Stimulated activated effector memory CD8-positive, alpha-beta T cell treated with anti-CD3 and anti-CD28 coated beads, Interleukin-12 subunit alpha, Interleukin-12 subunit beta, amount 100 ng/mL, for 72 hours (primary cell): ENCODE results near the gene ZBTB14.

Experiments
- ATAC-seq: fragments of 150-1000 bp; cut with Tn5 transposase; 2 replicates; pipeline ENCODE4 v1.10.0; 2021
- DNase-seq, 2 donors: peaks; one replicate each; pipeline ENCODE4 v3.0.0; 2021 to 2022; ENCODE audit warnings: low spot score in 2 of 2
- H3K27ac Mint-ChIP-seq: one replicate; pipeline ENCODE4 v1.8.0; 2022; ENCODE audit warnings: mild to moderate bottlenecking, mixed read lengths
- H3K36me3 Mint-ChIP-seq: one replicate; pipeline ENCODE4 v1.8.0; 2022; ENCODE audit warnings: mild to moderate bottlenecking, mixed read lengths
- H3K4me1 Mint-ChIP-seq: one replicate; pipeline ENCODE4 v1.8.0; 2022; ENCODE audit warnings: mixed read lengths
- H3K4me3 Mint-ChIP-seq: one replicate; pipeline ENCODE4 v1.8.0; 2022; ENCODE audit warnings: mild to moderate bottlenecking, mixed read lengths
- H3K9me3 Mint-ChIP-seq: one replicate; pipeline ENCODE4 v1.8.0; 2022; ENCODE audit warnings: mixed read lengths

Gene ZBTB14

DNA sequence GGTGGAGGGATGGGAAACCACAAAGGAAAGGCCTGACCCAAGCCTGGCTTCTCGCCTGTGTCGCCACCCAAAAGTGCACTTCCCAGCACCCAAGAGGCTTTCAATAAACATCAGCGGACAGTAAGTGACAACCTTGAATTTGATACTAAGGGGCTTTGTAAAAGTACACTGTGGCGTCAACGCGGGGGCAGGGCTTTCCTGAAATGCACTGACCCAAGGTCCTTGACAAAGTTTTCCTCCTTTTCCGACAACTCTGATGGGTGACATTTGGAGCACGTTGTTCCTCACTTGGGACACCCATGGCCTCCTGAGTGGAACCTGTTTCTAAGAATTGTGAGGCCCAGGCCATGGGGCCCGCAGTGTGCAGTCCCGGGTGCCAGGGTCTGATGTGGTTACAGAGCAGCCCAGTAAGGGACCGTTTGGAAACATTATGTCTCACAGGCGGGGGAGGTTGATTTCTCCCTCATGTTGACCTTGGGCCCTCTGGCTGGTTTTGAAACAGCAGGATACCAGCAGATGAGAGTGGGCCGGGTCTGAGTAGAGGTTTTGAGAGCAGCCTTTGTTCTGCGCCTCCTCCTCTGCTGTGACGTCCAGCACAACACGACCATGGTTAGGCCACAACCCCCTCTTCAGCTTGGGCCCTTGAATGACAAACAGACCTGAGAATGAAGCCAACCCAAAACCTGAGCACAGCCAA is 2.8 kb upstream of the ZBTB14 start:
- Mint-ChIP-seq H3K4me1 (peaks cover 19% of the 10 kb centered on the region), H3K4me3 (no peak overlapping the region), H3K9me3 (no peaks in the 10 kb centered on the region), H3K36me3 (peaks cover 16% of the 10 kb centered on the region), H3K27ac (no peak overlapping the region)
- DNase-seq (no peak), ATAC-seq (no peak)

DNA sequence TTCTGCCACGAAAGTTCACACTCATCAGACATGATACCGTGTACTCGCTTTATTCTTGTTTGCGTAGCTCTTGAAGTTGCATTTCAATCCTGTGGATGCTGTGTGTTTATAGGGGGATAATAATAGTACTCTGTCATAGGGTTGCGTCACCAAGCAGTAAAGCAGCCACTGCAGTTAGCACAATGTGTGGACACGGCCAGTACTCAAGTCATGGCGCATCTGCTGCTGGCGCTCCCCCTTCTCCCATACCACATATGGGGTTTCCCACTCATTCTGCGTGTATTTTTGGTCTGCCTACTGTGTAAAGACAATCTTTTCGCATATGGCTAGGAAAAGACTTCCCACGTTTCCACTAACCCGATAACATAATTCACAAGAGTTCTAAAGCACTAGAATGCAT is 2.1 kb upstream of the ZBTB14 start:
- peaks cover 19% of the 10 kb centered on the region for H3K4me1 Mint-ChIP-seq
- no peak overlapping the region for H3K27ac Mint-ChIP-seq
- peaks cover 17% of the 10 kb centered on the region for H3K36me3 Mint-ChIP-seq
- DNase-seq (no peak), ATAC-seq (no peak)
- H3K4me3 Mint-ChIP-seq: no peak overlapping the region
- no peaks in the 10 kb centered on the region for H3K9me3 Mint-ChIP-seq

DNA sequence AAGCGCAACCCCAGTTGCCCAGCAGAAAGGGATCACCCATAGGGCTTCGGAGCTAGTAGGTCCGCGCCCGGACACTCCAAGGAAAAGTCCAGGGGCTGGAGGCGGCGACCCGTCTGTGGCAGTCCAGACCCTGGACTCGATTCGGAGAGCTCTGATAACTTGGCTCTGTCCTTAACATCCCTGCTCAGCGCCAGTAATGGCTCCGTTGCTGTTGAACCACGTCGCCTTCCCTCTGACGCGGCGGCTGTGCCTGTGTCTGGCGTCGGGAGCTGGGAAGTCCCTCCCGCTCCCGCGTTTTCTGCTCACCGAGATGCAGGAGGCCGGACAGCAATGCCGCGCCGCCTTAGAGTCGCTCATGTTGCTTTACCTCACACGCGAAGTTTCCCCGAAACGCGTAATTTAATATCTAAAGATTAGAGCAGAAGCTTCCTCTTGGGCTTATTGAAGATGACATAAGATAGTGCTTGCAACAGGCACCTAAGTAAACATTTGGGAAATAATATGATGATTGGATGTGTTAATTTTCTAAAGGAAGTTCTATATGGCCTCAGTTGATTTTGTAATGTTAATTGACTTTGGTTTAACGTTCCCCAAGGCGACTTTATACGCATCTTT is 1.3 kb upstream of the ZBTB14 start:
- H3K4me3 Mint-ChIP-seq: peak overlapping the region; percentile 90
- peak overlapping the region; percentile 95 for H3K27ac Mint-ChIP-seq
- peak; percentile 35 to 79 for DNase-seq
- H3K9me3 Mint-ChIP-seq: no peaks in the 10 kb centered on the region
- ATAC-seq: peak; percentile 20
- H3K4me1 Mint-ChIP-seq: peaks cover 19% of the 10 kb centered on the region
- H3K36me3 Mint-ChIP-seq: peaks cover 24% of the 10 kb centered on the region

DNA sequence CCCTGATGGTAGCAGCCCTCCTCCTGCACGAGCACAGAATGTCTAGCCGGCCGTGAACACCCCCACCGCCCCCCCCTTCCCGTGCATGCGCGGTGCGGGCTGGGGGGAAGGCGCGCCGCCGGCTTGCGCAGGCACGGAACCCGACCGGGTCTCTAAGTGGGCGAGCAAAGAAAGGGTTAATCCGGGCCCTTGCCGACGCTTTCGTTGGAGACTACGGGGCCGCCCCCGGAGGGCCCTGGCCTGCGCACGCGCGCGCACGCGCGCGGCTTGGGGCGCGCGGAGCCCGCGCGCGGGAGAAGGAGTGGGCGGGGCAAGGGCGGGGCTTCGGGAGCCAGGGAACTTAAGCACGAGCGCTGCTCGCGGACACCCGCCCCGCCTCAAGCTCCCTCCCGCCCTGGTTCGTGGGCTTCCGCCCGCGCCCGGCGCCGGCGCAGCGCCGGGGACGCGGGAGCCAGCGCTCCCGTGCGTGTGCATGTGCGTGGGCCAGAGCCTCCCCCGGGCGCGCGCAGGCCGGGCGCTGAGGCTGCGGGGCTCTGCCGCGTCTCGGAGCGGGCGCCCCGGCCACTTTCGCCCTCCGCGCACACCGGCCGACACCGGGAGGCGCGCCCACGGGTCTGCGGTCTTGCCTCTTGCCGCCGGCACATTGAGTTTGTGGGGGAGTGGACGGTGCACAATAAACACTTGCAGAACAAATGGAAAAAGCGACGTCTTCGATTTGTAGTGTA is 617 bp upstream of the ZBTB14 start:
- ATAC-seq (peak; percentile 83), DNase-seq (peak; percentile 77 to 94)
- Mint-ChIP-seq H3K4me3 (peak overlapping the region; percentile 90), H3K27ac (peak overlapping the region; percentile 95), H3K9me3 (no peaks in the 10 kb centered on the region), H3K4me1 (peaks cover 19% of the 10 kb centered on the region), H3K36me3 (peaks cover 31% of the 10 kb centered on the region)

DNA sequence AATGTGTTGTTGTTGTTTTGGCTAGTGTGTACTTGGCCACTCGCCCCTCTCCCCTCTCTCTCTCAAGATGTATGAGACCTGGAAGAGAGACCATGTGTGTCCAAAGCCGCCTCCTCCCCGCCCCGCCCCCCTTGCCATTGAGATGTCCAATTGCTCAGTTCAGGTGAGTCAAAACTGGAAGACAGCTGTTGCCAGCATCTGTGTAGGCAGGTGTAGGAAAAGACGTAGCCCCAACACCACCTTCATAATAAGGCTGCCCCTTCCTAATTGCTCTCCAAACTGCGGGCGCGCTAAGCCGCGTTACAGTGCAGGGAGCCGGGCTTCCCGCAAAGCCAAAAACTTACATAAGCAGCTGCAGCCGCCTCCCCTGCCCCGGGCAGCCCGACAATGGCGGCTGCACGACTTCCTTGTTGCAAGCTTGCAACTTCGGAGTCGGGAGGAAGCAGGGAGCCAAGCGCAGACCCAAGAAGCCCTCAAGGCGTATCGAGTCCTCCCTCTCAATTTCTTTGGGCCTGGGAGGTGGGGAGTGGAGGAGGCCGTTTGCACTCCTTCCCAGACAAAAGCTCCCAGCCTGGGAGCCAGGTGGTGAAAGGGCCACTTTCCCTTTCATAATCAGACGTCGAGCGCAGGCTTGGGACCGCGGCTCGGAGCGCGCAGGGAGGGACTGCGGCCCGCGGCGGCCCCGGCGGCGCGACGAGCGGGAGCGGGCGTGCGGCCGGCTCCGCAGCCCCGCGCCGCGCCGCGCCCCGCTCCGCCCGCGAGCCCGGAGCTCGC is 882 bp downstream of the ZBTB14 start:
- ATAC-seq (peak; percentile 14), DNase-seq (peak; percentile 39 to 80)
- Mint-ChIP-seq H3K27ac (peak overlapping the region; percentile 92), H3K9me3 (no peaks in the 10 kb centered on the region), H3K4me3 (peak overlapping the region; percentile 79), H3K36me3 (peaks cover 46% of the 10 kb centered on the region), H3K4me1 (peaks cover 19% of the 10 kb centered on the region)

DNA sequence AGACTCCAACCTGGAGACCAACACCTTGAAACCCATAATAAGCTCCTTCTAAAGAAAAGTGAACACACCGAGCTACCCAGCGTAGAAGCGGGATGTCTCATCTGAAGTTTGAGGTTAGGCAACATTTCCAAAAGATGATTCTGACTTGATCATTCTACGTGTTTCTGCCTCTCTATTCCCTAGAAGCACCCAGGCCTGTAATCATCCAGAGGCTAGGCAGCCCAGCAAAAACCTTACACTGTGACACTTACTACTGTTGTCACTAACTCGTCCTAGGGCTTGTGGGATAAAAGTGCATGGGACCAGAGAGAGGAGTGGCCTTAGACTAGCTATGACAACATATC is 1.4 kb downstream of the ZBTB14 start:
- Mint-ChIP-seq H3K9me3 (no peaks in the 10 kb centered on the region), H3K4me3 (peak overlapping the region; percentile 79), H3K36me3 (peaks cover 46% of the 10 kb centered on the region), H3K4me1 (peaks cover 19% of the 10 kb centered on the region), H3K27ac (peak overlapping the region; percentile 92)
- ATAC-seq (peak; percentile 1), DNase-seq (no peak)

DNA sequence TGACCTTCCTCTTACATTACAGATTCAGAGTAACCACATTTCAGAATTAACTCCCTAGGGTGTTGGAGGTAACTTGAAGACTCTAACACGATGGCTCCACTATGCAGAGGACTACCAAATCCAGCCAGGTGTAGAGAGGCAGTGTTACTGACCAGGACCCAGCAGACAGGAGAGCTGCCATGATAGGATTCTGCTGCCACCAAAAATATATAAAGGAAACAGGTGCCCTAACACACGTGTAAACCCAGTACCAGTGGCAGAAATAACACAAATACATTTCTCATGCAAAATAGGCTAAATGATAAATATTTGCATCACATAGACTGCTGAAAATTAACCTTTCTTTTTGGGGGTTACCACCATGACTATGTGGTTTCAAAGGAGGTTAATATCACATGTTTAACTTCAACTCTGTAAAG is 7.0 kb downstream of the ZBTB14 start:
- H3K9me3 Mint-ChIP-seq: no peaks in the 10 kb centered on the region
- peaks cover 40% of the 10 kb centered on the region for H3K36me3 Mint-ChIP-seq
- no peak overlapping the region for H3K4me3 Mint-ChIP-seq
- peaks cover 13% of the 10 kb centered on the region for H3K4me1 Mint-ChIP-seq
- H3K27ac Mint-ChIP-seq: no peak overlapping the region
- no peak for DNase-seq
- ATAC-seq: no peak

DNA sequence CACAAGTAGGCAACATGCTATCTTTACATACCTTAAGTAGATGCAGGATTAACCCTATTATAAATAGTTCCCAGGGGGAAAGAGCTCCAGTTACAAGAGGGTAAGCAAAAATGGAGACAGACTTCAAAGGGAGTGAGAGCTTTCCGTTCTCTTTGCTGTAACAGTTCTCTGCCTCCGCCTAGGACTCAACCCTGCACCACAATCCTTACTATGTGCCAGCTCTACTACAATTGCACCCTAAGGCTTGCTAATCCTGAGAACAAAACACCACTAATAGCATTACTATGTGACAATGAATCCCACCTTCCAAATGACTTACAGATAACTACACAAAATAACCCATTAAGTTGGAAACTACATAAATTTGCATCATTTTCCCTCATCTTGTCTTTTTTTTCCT is 7.7 kb downstream of the ZBTB14 start:
- H3K9me3 Mint-ChIP-seq: no peaks in the 10 kb centered on the region
- peaks cover 40% of the 10 kb centered on the region for H3K36me3 Mint-ChIP-seq
- ATAC-seq (no peak), DNase-seq (no peak)
- H3K4me3 Mint-ChIP-seq: no peak overlapping the region
- no peak overlapping the region for H3K27ac Mint-ChIP-seq
- peaks cover 16% of the 10 kb centered on the region for H3K4me1 Mint-ChIP-seq

DNA sequence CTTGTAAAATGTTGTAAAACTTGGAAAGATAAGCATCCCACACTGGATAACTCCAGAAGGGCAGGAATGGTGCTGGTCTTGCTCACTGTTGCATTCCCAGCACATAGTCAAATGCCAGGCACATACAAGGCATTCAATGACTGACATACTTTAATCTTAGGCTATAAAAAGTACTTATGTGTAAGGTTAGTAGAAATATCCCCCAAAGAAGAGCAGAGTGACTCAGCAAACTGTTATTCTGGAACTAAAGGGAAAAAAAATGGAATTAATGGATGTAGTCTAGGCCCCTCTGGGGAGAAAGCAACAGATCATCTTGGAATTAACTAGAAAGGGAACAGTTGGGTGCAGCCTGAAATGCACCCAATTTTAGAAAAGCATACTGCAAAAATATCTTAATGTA is 9.0 kb downstream of the ZBTB14 start:
- Mint-ChIP-seq H3K4me3 (no peak overlapping the region), H3K36me3 (peaks cover 28% of the 10 kb centered on the region), H3K9me3 (no peaks in the 10 kb centered on the region), H3K4me1 (peaks cover 20% of the 10 kb centered on the region), H3K27ac (no peak overlapping the region)
- ATAC-seq (no peak), DNase-seq (no peak)

DNA sequence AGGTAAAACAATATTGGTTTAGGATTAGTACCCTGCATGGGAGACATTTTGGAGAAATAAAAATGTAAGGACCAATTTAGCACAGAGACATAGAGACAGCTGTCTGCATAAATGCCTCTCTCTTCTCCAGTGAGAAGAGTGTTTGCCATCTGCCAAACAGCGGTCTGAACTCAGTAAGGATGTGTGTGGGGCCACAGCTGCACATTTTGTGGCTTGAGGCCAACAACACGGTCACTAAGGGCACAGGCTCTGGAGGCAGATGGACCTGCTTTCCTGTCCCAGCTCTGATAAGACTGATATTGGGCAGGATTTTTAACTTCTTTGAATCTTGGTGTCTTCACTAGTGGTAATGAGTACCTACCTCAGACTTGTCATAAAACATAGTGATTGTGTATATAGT is 10.2 kb downstream of the ZBTB14 start:
- Mint-ChIP-seq H3K9me3 (peaks cover 4% of the 10 kb centered on the region), H3K36me3 (peaks cover 16% of the 10 kb centered on the region), H3K4me3 (no peak overlapping the region), H3K4me1 (peaks cover 20% of the 10 kb centered on the region), H3K27ac (no peak overlapping the region)
- DNase-seq: no peak
- no peak for ATAC-seq

DNA sequence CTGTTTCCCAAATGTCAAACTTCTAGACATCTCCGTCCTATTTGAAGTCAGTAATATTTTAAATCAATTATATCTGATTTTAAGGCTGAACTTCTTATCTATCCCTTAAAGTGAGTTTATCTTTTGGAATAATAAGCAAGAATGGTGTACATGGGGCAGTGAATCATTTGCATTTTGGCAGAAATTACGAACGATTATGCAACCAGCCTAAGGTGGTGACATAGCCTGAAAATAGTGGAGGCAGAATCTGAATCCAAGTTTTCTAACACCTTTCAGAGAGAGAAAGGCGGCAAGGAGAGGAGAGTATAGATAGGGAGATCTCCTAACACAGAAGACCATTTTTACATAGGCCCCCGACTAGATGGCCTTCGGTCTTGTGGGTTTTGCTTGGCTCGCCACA is 10.7 kb downstream of the ZBTB14 start:
- no peak for ATAC-seq
- Mint-ChIP-seq H3K9me3 (peaks cover 4% of the 10 kb centered on the region), H3K4me1 (peaks cover 20% of the 10 kb centered on the region)

DNA sequence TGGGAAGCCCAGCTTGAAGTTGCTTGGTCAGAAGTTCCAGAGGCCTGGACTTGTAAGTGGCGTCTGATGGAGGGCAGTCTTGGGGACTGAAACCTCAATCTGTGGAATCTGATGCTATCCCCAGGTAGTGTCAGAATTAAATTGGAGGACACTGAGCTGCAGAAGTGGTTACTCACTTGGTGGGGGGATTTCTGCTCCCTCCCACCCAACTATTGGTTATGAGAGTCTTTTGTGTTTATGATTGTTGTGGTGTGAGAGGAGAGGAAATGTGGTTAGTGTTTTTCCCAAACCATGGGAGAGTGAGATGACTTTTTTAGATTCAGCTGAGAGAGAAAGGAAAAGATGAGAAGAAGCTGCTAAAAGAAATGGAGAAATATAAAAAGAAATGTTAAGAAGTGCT is 12.8 kb downstream of the ZBTB14 start:
- Mint-ChIP-seq H3K4me3 (no peak overlapping the region), H3K36me3 (no peaks in the 10 kb centered on the region), H3K27ac (peak overlapping the region; percentile 3), H3K4me1 (peaks cover 11% of the 10 kb centered on the region), H3K9me3 (peaks cover 4% of the 10 kb centered on the region)
- ATAC-seq: no peak
- no peak for DNase-seq

More for the DNA sequence above, 10.7 kb downstream of the ZBTB14 start:
- Mint-ChIP-seq H3K27ac (no peak overlapping the region), H3K4me3 (no peak overlapping the region), H3K36me3 (peaks cover 11% of the 10 kb centered on the region)
- no peak for DNase-seq

DNA sequence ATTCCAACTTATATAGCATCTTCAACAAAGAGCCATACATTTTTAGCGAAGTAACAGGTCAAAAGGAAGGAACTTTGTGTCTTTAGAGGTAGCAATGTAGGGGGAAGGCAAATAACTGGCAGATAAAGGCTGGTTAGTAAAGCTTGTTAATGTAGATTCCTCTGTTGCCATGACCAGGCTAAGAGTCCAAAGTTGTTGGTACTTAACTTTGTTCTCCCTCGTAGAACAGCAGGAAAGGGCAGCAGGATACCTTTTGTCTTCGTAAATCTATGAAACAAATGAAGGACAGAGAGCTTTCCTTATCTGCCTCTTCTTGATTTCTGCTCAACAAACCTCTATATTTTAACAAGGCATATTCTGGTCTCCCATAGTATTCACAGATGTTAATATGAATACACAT is 18.6 kb downstream of the ZBTB14 start:
- H3K27ac Mint-ChIP-seq: no peak overlapping the region
- DNase-seq (no peak), ATAC-seq (no peak)
- no peaks in the 10 kb centered on the region for H3K36me3 Mint-ChIP-seq
- H3K4me3 Mint-ChIP-seq: no peak overlapping the region
- no peaks in the 10 kb centered on the region for H3K4me1 Mint-ChIP-seq
- peaks cover 6% of the 10 kb centered on the region for H3K9me3 Mint-ChIP-seq

DNA sequence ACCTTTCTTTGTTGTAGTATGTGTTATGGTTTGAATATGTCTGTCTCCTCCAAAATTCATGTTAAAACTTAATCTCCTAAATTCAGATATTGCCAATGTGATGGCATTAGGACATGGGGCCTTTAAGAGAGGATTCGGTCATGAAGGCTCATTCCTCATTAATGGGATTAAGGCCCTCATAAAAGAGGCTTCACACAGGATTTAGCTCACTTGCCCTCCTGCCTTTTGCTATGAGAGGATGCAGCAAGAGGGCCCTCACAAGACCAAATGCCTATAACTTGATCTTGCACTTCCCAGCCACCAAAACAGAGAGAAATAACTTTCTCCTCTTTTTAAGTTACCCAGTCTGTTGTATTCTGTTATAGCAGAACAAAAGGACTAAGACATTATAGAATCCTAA is 19.7 kb downstream of the ZBTB14 start:
- ATAC-seq: no peak
- Mint-ChIP-seq H3K4me3 (no peak overlapping the region), H3K4me1 (no peaks in the 10 kb centered on the region), H3K9me3 (peaks cover 7% of the 10 kb centered on the region), H3K36me3 (no peaks in the 10 kb centered on the region), H3K27ac (no peak overlapping the region)
- DNase-seq: no peak

DNA sequence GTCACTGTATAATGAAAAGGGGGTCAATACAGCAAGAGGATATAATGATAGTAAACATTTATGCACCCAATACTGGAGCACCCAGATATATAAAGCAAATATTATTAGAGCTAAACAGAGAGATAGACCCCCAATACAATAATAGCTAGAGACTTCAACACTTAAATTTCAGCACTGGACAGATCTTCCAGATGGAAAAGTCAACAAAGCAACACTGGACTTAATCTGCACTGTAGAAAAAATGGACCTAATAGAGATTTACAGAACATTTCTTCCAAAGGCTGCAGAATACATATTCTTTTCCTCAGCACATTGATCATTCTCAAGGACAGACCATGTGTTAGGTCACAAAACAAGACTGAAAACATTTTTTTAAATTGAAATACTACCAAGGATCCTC is 26.7 kb downstream of the ZBTB14 start:
- Mint-ChIP-seq H3K27ac (no peak overlapping the region), H3K4me3 (no peak overlapping the region), H3K36me3 (no peaks in the 10 kb centered on the region), H3K9me3 (peaks cover 21% of the 10 kb centered on the region), H3K4me1 (no peaks in the 10 kb centered on the region)
- DNase-seq (no peak), ATAC-seq (no peak)
